Activated CD8-positive, alpha-beta memory T cell treated with anti-CD3 and anti-CD28 coated beads for 4 hours (primary cell): ENCODE data around the gene BAZ2B.
"Not testable (repeated sequence)": the region's sequence is repeated elsewhere in the genome, so short reads cannot be mapped to it uniquely, and the experiment has no call there.

Experiments used
- DNase-seq, 2 donors: peaks; one replicate each; pipeline ENCODE4 v3.0.0-alpha.2; 2020; ENCODE audit warnings: low read depth in 2 of 2

Gene BAZ2B

GRCh38 chr2:159616286-159616701 is at the start of gene BAZ2B:
TSS of gene BAZ2B (minus strand) at chr2:159616548. CDS start at chr2:159478719, 137,829 bp downstream.
- DNase-seq, result no peak

GRCh38 chr2:159661286-159661685 is 44.9 kb upstream of the BAZ2B start:
- DNase-seq, result no peak

GRCh38 chr2:159658881-159659873 is 42.8 kb upstream of the BAZ2B start:
- no peak for DNase-seq

- no peak for DNase-seq
These were observed 37.6 kb upstream of the BAZ2B start for GRCh38 chr2:159653962-159654361.

- no peak for DNase-seq
These were observed 35.5 kb upstream of the BAZ2B start for GRCh38 chr2:159651884-159652283.

GRCh38 chr2:159650574-159650973 is 34.2 kb upstream of the BAZ2B start:
- no peak for DNase-seq

- no peak for DNase-seq
These were observed 32.3 kb upstream of the BAZ2B start for GRCh38 chr2:159648643-159649042.

- DNase-seq, result no peak
These were observed 31.3 kb upstream of the BAZ2B start for GRCh38 chr2:159647667-159648066.

GRCh38 chr2:159640176-159640575 is 23.8 kb upstream of the BAZ2B start:
- DNase-seq, result no peak

GRCh38 chr2:159639712-159640111 is 23.4 kb upstream of the BAZ2B start:
- no peak for DNase-seq

GRCh38 chr2:159639071-159639470 is 22.7 kb upstream of the BAZ2B start:
- no peak for DNase-seq

- no peak for DNase-seq
These were observed 21.7 kb upstream of the BAZ2B start for GRCh38 chr2:159637988-159638501.

GRCh38 chr2:159637240-159637639 is 20.9 kb upstream of the BAZ2B start:
- no peak for DNase-seq

GRCh38 chr2:159635006-159635789 is 18.9 kb upstream of the BAZ2B start:
- DNase-seq, result no peak

- DNase-seq, result no peak
These were observed 16.9 kb upstream of the BAZ2B start for GRCh38 chr2:159633219-159633618.

- not testable (repeated sequence) for DNase-seq
These were observed 9.3 kb upstream of the BAZ2B start for GRCh38 chr2:159625628-159626027.

- DNase-seq, result no peak
These were observed 7.1 kb upstream of the BAZ2B start for GRCh38 chr2:159623436-159623835.

GRCh38 chr2:159622966-159623365 is 6.6 kb upstream of the BAZ2B start:
- no peak for DNase-seq

- no peak for DNase-seq
These were observed 4.4 kb upstream of the BAZ2B start for GRCh38 chr2:159620796-159621195.

- no peak for DNase-seq
These were observed 1.3 kb upstream of the BAZ2B start for GRCh38 chr2:159617646-159618045.

GRCh38 chr2:159617100-159617499 is 752 bp upstream of the BAZ2B start:
- no peak for DNase-seq
